ENCODE data around the gene IFI6.
A peak's percentile ranks its signal among the peaks of the same experiment; 100 is the strongest.

Gene IFI6

GRCh38 chr1:27672750-27673112, 739 bp upstream of the IFI6 start:
- no peak for DNase-seq (ENCODE audit: low read depth in 1 of 2, low spot score in 1 of 2)

- DNase-seq (ENCODE audit: low read depth in 1 of 2, low spot score in 1 of 2) = no peak
These were observed 2.1 kb downstream of the IFI6 start for GRCh38 chr1:27669876-27670275.

GRCh38 chr1:27668808-27669723, 2.9 kb downstream of the IFI6 start:
- peak; percentile 71 to 85 for DNase-seq (ENCODE audit: low read depth in 1 of 2, low spot score in 1 of 2)

- DNase-seq (ENCODE audit: low read depth in 1 of 2, low spot score in 1 of 2) = no peak
These were observed 3.7 kb downstream of the IFI6 start for GRCh38 chr1:27668121-27668807.

GRCh38 chr1:27666791-27667254, 5.2 kb downstream of the IFI6 start:
- no peak for DNase-seq (ENCODE audit: low read depth in 1 of 2, low spot score in 1 of 2)

- DNase-seq (ENCODE audit: low read depth in 1 of 2, low spot score in 1 of 2) = no peak
These were observed 5.7 kb downstream of the IFI6 start for GRCh38 chr1:27666294-27666693.

GRCh38 chr1:27665016-27665651, 6.9 kb downstream of the IFI6 start:
- DNase-seq (ENCODE audit: low read depth in 1 of 2, low spot score in 1 of 2) = no peak

- no peak for DNase-seq (ENCODE audit: low read depth in 1 of 2, low spot score in 1 of 2)
These were observed 7.7 kb downstream of the IFI6 start for GRCh38 chr1:27664291-27664690.

- peak; percentile 83 to 86 for DNase-seq (ENCODE audit: low read depth in 1 of 2, low spot score in 1 of 2)
These were observed 9.1 kb downstream of the IFI6 start for GRCh38 chr1:27662707-27663393.

GRCh38 chr1:27662261-27662660, 9.7 kb downstream of the IFI6 start:
- DNase-seq (ENCODE audit: low read depth in 1 of 2, low spot score in 1 of 2) = no peak

- DNase-seq (ENCODE audit: low read depth in 1 of 2, low spot score in 1 of 2) = no peak
These were observed 10.4 kb downstream of the IFI6 start for GRCh38 chr1:27661412-27662075.

GRCh38 chr1:27660300-27660835, 11.6 kb downstream of the IFI6 start:
- DNase-seq (ENCODE audit: low read depth in 1 of 2, low spot score in 1 of 2) = no peak

GRCh38 chr1:27659497-27660299, 12.3 kb downstream of the IFI6 start:
- peak; percentile 63 to 78 for DNase-seq (ENCODE audit: low read depth in 1 of 2, low spot score in 1 of 2)

- peak in 1 of 2 donors; percentile 22 for DNase-seq (ENCODE audit: low read depth in 1 of 2, low spot score in 1 of 2)
These were observed 13.0 kb downstream of the IFI6 start for GRCh38 chr1:27658951-27659496.

- no peak for DNase-seq (ENCODE audit: low read depth in 1 of 2, low spot score in 1 of 2)
These were observed 15.7 kb downstream of the IFI6 start for GRCh38 chr1:27656157-27656893.

GRCh38 chr1:27655151-27655937, 16.6 kb downstream of the IFI6 start:
- no peak for DNase-seq (ENCODE audit: low read depth in 1 of 2, low spot score in 1 of 2)

GRCh38 chr1:27652111-27652864, 19.7 kb downstream of the IFI6 start:
- DNase-seq (ENCODE audit: low read depth in 1 of 2, low spot score in 1 of 2) = no peak

Data from stimulated activated CD4-positive, alpha-beta T cell treated with anti-CD3 and anti-CD28 coated beads, Interleukin-15, amount 100 ng/mL, for 1 hour (primary cell).